GM12892 (cell line): ENCODE results near the gene MEI1.

Experiments used
- POLR2A ChIP-seq: IDR thresholded peaks from 2 replicates; pipeline ENCODE4 v1.6.1; 2011; ENCODE audit warnings: low read depth, low read length, control low read depth
- POLR2AphosphoS5 ChIP-seq: IDR thresholded peaks from 2 replicates; pipeline ENCODE4 v1.6.1; 2011; ENCODE audit warnings: low read depth, low read length, control low read depth

DNA sequence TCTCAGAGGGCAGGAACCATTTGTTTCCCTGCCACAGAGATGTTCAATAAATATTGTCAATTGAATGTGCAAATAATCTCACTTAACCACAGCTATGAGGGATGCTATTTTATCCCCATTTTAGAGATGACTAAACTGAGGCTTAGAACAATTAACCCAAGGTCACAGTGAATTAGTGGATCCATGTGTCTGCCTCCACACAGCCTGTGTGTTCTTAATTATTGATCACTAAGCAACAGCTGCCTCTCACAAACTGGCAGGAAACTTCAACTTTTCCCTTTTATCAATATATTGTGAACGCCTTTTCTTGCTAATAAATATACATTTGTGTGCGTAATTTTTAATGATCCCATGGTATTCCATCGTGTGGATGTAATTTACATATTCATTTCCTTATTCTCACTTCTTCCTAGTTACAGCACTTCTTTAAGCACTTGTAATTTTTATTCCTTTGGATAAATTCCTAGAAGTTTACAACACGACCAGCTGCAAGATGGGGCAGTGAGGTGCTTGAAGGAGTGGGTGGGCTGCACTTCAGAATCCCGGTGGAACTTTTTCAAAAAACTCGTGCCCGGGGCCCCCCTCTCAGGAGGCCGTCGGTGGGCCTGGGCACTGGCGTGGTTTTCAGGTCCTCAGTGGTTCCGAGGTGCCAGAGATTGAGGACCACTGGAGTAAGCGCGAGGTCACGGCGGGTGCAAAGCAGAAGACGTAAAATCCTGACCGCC, 132.7 kb downstream of the MEI1 start:
- TF ChIP-seq POLR2A = no peak
- TF ChIP-seq POLR2AphosphoS5 = no peak
